Measurements from ENCODE around the gene OR2L8. TPM values are rescaled to one million over a fixed set of nuclear protein-coding genes. Genes with fewer than 3 reads are reported as not detected.

Gene OR2L8
- total RNA-seq, 4 donors from 2014 or later, result not detected

GRCh38 chr1:247966532-247967204 lies 18.0 kb downstream of the OR2L8 start:
- 70 to 72% methylated on average over 5 of the region's 5 CpGs for WGBS, 2 donors (ENCODE audit: low coverage in 1 of 2)
- no peaks in the 10 kb centered on the region for H3K27me3 ChIP-seq
- no peak for TF ChIP-seq POLR2AphosphoS5 (IDR thresholded peaks at IDR 0.05)
- no peak for TF ChIP-seq CTCF (IDR thresholded peaks at IDR 0.05)
- no peak for TF ChIP-seq EP300 (IDR thresholded peaks at IDR 0.05)
- no peak for TF ChIP-seq POLR2A (IDR thresholded peaks at IDR 0.05)
- H3K36me3 ChIP-seq, result no peaks in the 10 kb centered on the region
- H3K4me1 ChIP-seq, result no peaks in the 10 kb centered on the region
- no peak overlapping the region for H3K27ac ChIP-seq
- no peak for ATAC-seq
- no peak overlapping the region for H3K4me3 ChIP-seq
- H3K9me3 ChIP-seq, result no peaks in the 10 kb centered on the region

- ATAC-seq, result no peak
- TF ChIP-seq EP300 (IDR thresholded peaks at IDR 0.05) (no peak), POLR2A (IDR thresholded peaks at IDR 0.05) (no peak), POLR2AphosphoS5 (IDR thresholded peaks at IDR 0.05) (no peak), CTCF (IDR thresholded peaks at IDR 0.05) (no peak)
- whole genome bisulfite sequencing, 2 donors (ENCODE audit: low coverage in 1 of 2), result 36 to 50% methylated on average over 1 to 2 of the region's 2 CpGs
- no peak overlapping the region for H3K4me3 ChIP-seq
- H3K27ac ChIP-seq, result no peak overlapping the region
- no peaks in the 10 kb centered on the region for H3K4me1 ChIP-seq
- no peaks in the 10 kb centered on the region for H3K27me3 ChIP-seq
- H3K36me3 ChIP-seq, result no peaks in the 10 kb centered on the region
- H3K9me3 ChIP-seq, result no peaks in the 10 kb centered on the region
Measured at GRCh38 chr1:247992986-247993385, 44.3 kb downstream of the OR2L8 start.

GRCh38 chr1:247998811-247999210 lies 50.2 kb downstream of the OR2L8 start:
- no peaks in the 10 kb centered on the region for H3K27me3 ChIP-seq
- H3K4me3 ChIP-seq, result no peak overlapping the region
- no peak for TF ChIP-seq POLR2AphosphoS5 (IDR thresholded peaks at IDR 0.05)
- no peak for TF ChIP-seq EP300 (IDR thresholded peaks at IDR 0.05)
- no peak for TF ChIP-seq CTCF (IDR thresholded peaks at IDR 0.05)
- no peak for TF ChIP-seq POLR2A (IDR thresholded peaks at IDR 0.05)
- H3K27ac ChIP-seq, result no peak overlapping the region
- no peaks in the 10 kb centered on the region for H3K36me3 ChIP-seq
- 49 to 73% methylated on average over 1 to 2 of the region's 2 CpGs for WGBS, 2 donors (ENCODE audit: low coverage in 1 of 2)
- H3K9me3 ChIP-seq, result no peaks in the 10 kb centered on the region
- ATAC-seq, result no peak
- no peaks in the 10 kb centered on the region for H3K4me1 ChIP-seq

Small RNAs within 50 kb of the gene (small RNA-seq; reads per million reads assigned to genes)
- 0 reads per million in 4 donors for gene RF00019

Other genes with a start within 250 kb of the OR2L8 start
- not detected for gene OR6F1, start 232.2 kb upstream of the OR2L8 start, total RNA-seq
- gene OR14K1, start 210.2 kb upstream of the OR2L8 start, total RNA-seq, result not detected
- not detected for gene OR14A2, start 200.7 kb upstream of the OR2L8 start, total RNA-seq
- not detected for gene OR1C1, start 188.3 kb upstream of the OR2L8 start, total RNA-seq
- not detected for gene OR14A16, start 124.7 kb upstream of the OR2L8 start, total RNA-seq
- gene OR11L1, start 107.0 kb upstream of the OR2L8 start, total RNA-seq, result not detected
- gene TRIM58, start 91.7 kb upstream of the OR2L8 start, total RNA-seq, result 1 to 10 TPM in 1 of 4 donors, under 1 TPM in 2, not detected in 1; 0.81 to 9.1 (median 0.89) TPM
- 1 to 10 TPM in 1 of 4 donors, under 1 TPM in 2, not detected in 1; 0.39 to 1.6 (median 0.40) TPM for gene OR2W3, start 53.3 kb upstream of the OR2L8 start, total RNA-seq
- gene OR2T8, start 28.6 kb upstream of the OR2L8 start, total RNA-seq, result not detected
- not detected for gene OR2AJ1, start 24.0 kb upstream of the OR2L8 start, total RNA-seq
- gene OR2AK2, start 16.4 kb downstream of the OR2L8 start, total RNA-seq, result not detected
- not detected for gene OR2L5, start 64.8 kb downstream of the OR2L8 start, total RNA-seq
- gene OR2L2, start 81.2 kb downstream of the OR2L8 start, total RNA-seq, result not detected
- not detected for gene OR2L3, start 98.0 kb downstream of the OR2L8 start, total RNA-seq
- not detected for gene OR2L13, start 146.3 kb downstream of the OR2L8 start, total RNA-seq
- not detected for gene OR2M5, start 196.3 kb downstream of the OR2L8 start, total RNA-seq
- not detected for gene OR2M2, start 226.0 kb downstream of the OR2L8 start, total RNA-seq
- not detected for gene OR2M3, start 248.4 kb downstream of the OR2L8 start, total RNA-seq

Measured in gastroesophageal sphincter (tissue), 4 donors.